GM23338 (cell line): ENCODE data around the gene RBM33.

Source experiments
- CREB1 ChIP-seq: fragments of 250-450 bp; sonication (Bioruptor Pico); IDR thresholded peaks from 2 replicates; pipeline ENCODE4 v1.5.0; 2020; ENCODE audit warnings: low read depth, mild to moderate bottlenecking, moderate library complexity
- EZH2 ChIP-seq: fragments of 200-600 bp; sonication (generic); IDR thresholded peaks from one replicate; pipeline ENCODE4 v1.8.0; 2017; ENCODE audit warnings: antibody characterized with exemption, mild to moderate bottlenecking, low read depth; ENCODE audit not compliant: unreplicated experiment
- JUNB ChIP-seq: IDR thresholded peaks from one replicate; pipeline ENCODE4 v1.6.1; 2016; ENCODE audit warnings: antibody characterized with exemption; ENCODE audit not compliant: unreplicated experiment
- POLR2AphosphoS5 ChIP-seq: IDR thresholded peaks from 2 replicates; pipeline ENCODE4 v1.6.1; 2016; ENCODE audit warnings: antibody characterized with exemption, low read depth
- REST ChIP-seq: IDR thresholded peaks from one replicate; pipeline ENCODE4 v1.6.1; 2018; ENCODE audit warnings: antibody characterized with exemption; ENCODE audit not compliant: unreplicated experiment
- ZNF331 ChIP-seq: fragments of 250-450 bp; sonication (Bioruptor Pico); IDR thresholded peaks from 2 replicates; pipeline ENCODE4 v1.5.0; 2020; ENCODE audit warnings: low read depth, mild to moderate bottlenecking, moderate library complexity
- TF ChIP-seq, protein P1 (sequence below), 2 experiments: fragments of 200-600 bp in 1 of 2; sonication (generic) in 1 of 2; conservative IDR thresholded peaks; 2 replicates each; pipeline versions ENCODE4 v1.5.1 to v1.6.1; 2016 to 2017; ENCODE audit warnings: antibody characterized with exemption in 2 of 2, low read depth in 2 of 2, mild to moderate bottlenecking in 2 of 2, moderate library complexity in 1 of 2

GRCh38 chr7:155670521-155670920, 26.1 kb downstream of the RBM33 start:
- TF ChIP-seq, protein P1, sequence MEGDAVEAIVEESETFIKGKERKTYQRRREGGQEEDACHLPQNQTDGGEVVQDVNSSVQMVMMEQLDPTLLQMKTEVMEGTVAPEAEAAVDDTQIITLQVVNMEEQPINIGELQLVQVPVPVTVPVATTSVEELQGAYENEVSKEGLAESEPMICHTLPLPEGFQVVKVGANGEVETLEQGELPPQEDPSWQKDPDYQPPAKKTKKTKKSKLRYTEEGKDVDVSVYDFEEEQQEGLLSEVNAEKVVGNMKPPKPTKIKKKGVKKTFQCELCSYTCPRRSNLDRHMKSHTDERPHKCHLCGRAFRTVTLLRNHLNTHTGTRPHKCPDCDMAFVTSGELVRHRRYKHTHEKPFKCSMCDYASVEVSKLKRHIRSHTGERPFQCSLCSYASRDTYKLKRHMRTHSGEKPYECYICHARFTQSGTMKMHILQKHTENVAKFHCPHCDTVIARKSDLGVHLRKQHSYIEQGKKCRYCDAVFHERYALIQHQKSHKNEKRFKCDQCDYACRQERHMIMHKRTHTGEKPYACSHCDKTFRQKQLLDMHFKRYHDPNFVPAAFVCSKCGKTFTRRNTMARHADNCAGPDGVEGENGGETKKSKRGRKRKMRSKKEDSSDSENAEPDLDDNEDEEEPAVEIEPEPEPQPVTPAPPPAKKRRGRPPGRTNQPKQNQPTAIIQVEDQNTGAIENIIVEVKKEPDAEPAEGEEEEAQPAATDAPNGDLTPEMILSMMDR (conservative IDR thresholded peaks at IDR 0.05; ENCODE audit: low read depth in 2 of 2) = no peak
- TF ChIP-seq EZH2 (no peak), JUNB (no peak), ZNF331 (CRISPR knock-in tag) (no peak), POLR2AphosphoS5 (no peak), REST (no peak), CREB1 (CRISPR knock-in tag) (no peak)
